ENCODE measurements around the gene ZSWIM6. TPM values are rescaled to one million over a fixed set of nuclear protein-coding genes. Genes with fewer than 3 reads are reported as not detected.

Gene ZSWIM6
- polyA plus RNA-seq, 1 of the 3 experiments (the other 2 are of a cell fraction) = 7.4 TPM

DNA sequence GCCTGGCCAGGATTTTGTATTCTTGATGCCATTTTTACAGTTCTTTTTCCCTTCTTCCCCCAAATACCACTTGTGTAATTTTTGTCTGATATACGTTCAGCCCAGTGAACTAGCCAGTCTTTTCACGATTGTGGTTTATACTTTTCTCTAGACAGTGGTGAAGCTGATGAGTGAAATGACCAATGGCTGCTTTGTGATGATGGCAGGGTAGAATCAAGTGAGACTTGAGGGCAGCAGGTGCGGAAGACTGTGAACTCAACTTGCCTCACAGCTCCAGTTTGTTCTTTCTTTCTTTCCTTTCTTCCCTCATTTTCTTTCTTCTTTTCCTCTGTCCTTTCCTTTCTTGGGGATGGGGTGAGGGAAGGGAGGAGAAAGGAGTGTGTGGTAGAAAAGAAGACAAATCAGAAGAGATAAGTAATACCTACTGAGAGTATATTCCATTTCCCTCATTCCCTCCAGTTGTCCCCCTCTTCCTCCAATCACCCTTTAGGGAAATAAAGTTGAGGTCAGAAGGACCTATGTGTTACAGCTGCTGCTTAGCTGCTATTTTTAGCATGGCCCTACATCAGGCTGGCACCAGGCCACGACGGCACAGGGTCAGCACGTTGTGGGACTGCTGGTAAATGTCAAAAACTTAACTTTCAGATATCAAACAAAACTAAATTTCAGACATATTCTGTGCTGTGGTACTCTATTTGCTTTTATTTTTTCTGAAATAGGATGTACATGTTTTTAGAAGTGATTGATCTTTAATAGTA, 12.3 kb downstream of the ZSWIM6 start:
- Histone ChIP-seq H3K9me2 (no peaks in the 10 kb centered on the region), H2AFZ (ENCODE audit: low read depth) (no peak overlapping the region), H3F3A (replicated peaks; ENCODE audit: insufficient read depth) (no peaks in the 10 kb centered on the region), H3K4me2 (no peak overlapping the region), H3K4me1 (ENCODE audit: control insufficient read depth in 1 of 2, insufficient read depth in 2 of 2, low read depth in 1 of 2, low read length in 1 of 2) (peaks cover 5 to 13% of the 10 kb centered on the region in 2 experiments; a peak in 3 of 4 replicates), H3K4me3 (ENCODE audit: low read depth in 2 of 2, low read length in 1 of 2) (no peak overlapping the region), H3K36me3 (replicated peaks in 1 of 2; ENCODE audit: control insufficient read depth in 1 of 2, insufficient read depth in 2 of 2, low read length in 1 of 2) (no peaks in the 10 kb centered on the region), H3K9me3 (no peaks in the 10 kb centered on the region), H3K9ac (no peak overlapping the region), H3K27me3 (ENCODE audit: insufficient read depth) (no peaks in the 10 kb centered on the region), H4K20me1 (ENCODE audit: insufficient read depth) (peaks cover 90% of the 10 kb centered on the region), H3K79me2 (ENCODE audit: insufficient read depth) (peaks cover 100% of the 10 kb centered on the region), H3K27ac (ENCODE audit: low read depth in 2 of 2, low read length in 1 of 2) (no peak overlapping the region)
- 72% methylated on average over 6 of the region's 6 CpGs for WGBS (ENCODE audit: low lambda C conversion rate)
- ChIA-PET CTCF (interaction anchor here (0.6 to 2.3 kb wide), 5 partner anchors 9 to 314 kb away, joined by 3 to 8 read pairs (median 3); no protein-coding TSS in a partner anchor), POLR2A (interaction anchor here (1.3 kb wide), 1 partner anchor 13 kb away, joined by 3 read pairs; the partner anchor contains the start of gene ZSWIM6)
- peak; percentile 21 for DNase-seq
- TF ChIP-seq GABPA (IDR thresholded peaks at IDR 0.05; ENCODE audit: low read depth) = no peak
- TF ChIP-seq, protein P1, sequence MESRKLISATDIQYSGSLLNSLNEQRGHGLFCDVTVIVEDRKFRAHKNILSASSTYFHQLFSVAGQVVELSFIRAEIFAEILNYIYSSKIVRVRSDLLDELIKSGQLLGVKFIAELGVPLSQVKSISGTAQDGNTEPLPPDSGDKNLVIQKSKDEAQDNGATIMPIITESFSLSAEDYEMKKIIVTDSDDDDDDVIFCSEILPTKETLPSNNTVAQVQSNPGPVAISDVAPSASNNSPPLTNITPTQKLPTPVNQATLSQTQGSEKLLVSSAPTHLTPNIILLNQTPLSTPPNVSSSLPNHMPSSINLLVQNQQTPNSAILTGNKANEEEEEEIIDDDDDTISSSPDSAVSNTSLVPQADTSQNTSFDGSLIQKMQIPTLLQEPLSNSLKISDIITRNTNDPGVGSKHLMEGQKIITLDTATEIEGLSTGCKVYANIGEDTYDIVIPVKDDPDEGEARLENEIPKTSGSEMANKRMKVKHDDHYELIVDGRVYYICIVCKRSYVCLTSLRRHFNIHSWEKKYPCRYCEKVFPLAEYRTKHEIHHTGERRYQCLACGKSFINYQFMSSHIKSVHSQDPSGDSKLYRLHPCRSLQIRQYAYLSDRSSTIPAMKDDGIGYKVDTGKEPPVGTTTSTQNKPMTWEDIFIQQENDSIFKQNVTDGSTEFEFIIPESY (IDR thresholded peaks at IDR 0.05; ENCODE audit: borderline replicate concordance, low read depth) = no peak
- no peak for TF ChIP-seq FOXJ3 (CRISPR knock-in tag; IDR thresholded peaks at IDR 0.05)
- TF ChIP-seq SMC3 (IDR thresholded peaks at IDR 0.05; ENCODE audit: low read depth, low read length) = no peak
- TF ChIP-seq NFIC (IDR thresholded peaks at IDR 0.05; ENCODE audit: borderline replicate concordance) = no peak
- TF ChIP-seq EZH2phosphoT487 (IDR thresholded peaks at IDR 0.05; ENCODE audit: borderline replicate concordance, low read depth) = no peak
- no peak for TF ChIP-seq CHD2 (IDR thresholded peaks at IDR 0.05; ENCODE audit: low read length, partially characterized antibody)
- no peak for TF ChIP-seq FOSL2 (IDR thresholded peaks at IDR 0.05; ENCODE audit: borderline replicate concordance, low read depth)
- TF ChIP-seq NRF1 (IDR thresholded peaks at IDR 0.05; ENCODE audit: low read depth, low read length) = no peak
- TF ChIP-seq IRF3 (IDR thresholded peaks at IDR 0.05; ENCODE audit: low read depth, low read length) = no peak
- no peak for TF ChIP-seq MEF2A (IDR thresholded peaks at IDR 0.05; ENCODE audit: borderline replicate concordance, low read depth)
- no peak for TF ChIP-seq USF1 (IDR thresholded peaks at IDR 0.05; ENCODE audit: borderline replicate concordance, low read depth)
- TF ChIP-seq, protein P2, sequence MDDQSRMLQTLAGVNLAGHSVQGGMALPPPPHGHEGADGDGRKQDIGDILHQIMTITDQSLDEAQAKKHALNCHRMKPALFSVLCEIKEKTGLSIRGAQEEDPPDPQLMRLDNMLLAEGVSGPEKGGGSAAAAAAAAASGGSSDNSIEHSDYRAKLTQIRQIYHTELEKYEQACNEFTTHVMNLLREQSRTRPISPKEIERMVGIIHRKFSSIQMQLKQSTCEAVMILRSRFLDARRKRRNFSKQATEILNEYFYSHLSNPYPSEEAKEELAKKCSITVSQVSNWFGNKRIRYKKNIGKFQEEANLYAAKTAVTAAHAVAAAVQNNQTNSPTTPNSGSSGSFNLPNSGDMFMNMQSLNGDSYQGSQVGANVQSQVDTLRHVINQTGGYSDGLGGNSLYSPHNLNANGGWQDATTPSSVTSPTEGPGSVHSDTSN (IDR thresholded peaks at IDR 0.05) = no peak
- TF ChIP-seq, protein P3, sequence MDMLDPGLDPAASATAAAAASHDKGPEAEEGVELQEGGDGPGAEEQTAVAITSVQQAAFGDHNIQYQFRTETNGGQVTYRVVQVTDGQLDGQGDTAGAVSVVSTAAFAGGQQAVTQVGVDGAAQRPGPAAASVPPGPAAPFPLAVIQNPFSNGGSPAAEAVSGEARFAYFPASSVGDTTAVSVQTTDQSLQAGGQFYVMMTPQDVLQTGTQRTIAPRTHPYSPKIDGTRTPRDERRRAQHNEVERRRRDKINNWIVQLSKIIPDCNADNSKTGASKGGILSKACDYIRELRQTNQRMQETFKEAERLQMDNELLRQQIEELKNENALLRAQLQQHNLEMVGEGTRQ (IDR thresholded peaks at IDR 0.05; ENCODE audit: borderline replicate concordance, low read depth, low read length) = no peak
- no peak for TF ChIP-seq TCF12 (IDR thresholded peaks at IDR 0.05)
- TF ChIP-seq, protein P4, sequence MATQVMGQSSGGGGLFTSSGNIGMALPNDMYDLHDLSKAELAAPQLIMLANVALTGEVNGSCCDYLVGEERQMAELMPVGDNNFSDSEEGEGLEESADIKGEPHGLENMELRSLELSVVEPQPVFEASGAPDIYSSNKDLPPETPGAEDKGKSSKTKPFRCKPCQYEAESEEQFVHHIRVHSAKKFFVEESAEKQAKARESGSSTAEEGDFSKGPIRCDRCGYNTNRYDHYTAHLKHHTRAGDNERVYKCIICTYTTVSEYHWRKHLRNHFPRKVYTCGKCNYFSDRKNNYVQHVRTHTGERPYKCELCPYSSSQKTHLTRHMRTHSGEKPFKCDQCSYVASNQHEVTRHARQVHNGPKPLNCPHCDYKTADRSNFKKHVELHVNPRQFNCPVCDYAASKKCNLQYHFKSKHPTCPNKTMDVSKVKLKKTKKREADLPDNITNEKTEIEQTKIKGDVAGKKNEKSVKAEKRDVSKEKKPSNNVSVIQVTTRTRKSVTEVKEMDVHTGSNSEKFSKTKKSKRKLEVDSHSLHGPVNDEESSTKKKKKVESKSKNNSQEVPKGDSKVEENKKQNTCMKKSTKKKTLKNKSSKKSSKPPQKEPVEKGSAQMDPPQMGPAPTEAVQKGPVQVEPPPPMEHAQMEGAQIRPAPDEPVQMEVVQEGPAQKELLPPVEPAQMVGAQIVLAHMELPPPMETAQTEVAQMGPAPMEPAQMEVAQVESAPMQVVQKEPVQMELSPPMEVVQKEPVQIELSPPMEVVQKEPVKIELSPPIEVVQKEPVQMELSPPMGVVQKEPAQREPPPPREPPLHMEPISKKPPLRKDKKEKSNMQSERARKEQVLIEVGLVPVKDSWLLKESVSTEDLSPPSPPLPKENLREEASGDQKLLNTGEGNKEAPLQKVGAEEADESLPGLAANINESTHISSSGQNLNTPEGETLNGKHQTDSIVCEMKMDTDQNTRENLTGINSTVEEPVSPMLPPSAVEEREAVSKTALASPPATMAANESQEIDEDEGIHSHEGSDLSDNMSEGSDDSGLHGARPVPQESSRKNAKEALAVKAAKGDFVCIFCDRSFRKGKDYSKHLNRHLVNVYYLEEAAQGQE (IDR thresholded peaks at IDR 0.05; ENCODE audit: low read depth, low read length) = no peak

All from SK-N-SH (cell line).